GM13977 (cell line): Measurements from ENCODE around the gene ABCG8.

Experiments used
- DNase-seq: peaks from one replicate; pipeline ENCODE4 v3.0.0; 2012; ENCODE audit warnings: low spot score
- in situ Hi-C: fragments of 300-500 bp; cut with MboI; formaldehyde crosslinking; loops from one replicate; pipeline ENCODE4 v1.12.0; 2022; ENCODE audit warnings: low sequenced_read_pairs, low pct_unique_long_range_greater_than_20kb, mixed read lengths, inconsistent platforms; ENCODE audit not compliant: unreplicated experiment
- TF ChIP-seq, protein P1 (sequence below): IDR thresholded peaks from 2 replicates; pipeline ENCODE4 v1.5.1; 2012; ENCODE audit warnings: mild to moderate bottlenecking, control low read depth; ENCODE audit not compliant: insufficient read depth; ENCODE audit errors: extremely low read depth, missing control alignments

Gene ABCG8

DNA sequence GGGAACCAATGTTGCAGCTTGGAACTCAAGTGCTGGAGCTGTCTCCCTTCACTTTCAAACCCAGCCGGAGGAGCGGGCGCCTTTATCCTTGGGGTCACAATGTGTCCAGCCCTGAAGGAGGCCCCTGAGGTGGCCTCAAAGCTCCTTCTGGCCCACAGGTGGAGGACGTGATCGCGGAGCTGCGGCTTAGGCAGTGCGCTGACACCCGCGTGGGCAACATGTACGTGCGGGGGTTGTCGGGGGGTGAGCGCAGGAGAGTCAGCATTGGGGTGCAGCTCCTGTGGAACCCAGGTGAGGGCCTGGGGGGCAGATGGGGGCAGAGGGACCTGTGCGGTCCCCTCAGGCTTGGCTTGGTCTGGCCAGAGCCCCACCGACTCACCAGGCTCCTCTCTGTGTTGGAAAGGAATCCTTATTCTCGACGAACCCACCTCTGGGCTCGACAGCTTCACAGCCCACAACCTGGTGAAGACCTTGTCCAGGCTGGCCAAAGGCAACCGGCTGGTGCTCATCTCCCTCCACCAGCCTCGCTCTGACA lies 13.5 kb downstream of the ABCG8 start:
- in situ Hi-C loops, result no loop called here
- DNase-seq, result no peak
- TF ChIP-seq, protein P1, sequence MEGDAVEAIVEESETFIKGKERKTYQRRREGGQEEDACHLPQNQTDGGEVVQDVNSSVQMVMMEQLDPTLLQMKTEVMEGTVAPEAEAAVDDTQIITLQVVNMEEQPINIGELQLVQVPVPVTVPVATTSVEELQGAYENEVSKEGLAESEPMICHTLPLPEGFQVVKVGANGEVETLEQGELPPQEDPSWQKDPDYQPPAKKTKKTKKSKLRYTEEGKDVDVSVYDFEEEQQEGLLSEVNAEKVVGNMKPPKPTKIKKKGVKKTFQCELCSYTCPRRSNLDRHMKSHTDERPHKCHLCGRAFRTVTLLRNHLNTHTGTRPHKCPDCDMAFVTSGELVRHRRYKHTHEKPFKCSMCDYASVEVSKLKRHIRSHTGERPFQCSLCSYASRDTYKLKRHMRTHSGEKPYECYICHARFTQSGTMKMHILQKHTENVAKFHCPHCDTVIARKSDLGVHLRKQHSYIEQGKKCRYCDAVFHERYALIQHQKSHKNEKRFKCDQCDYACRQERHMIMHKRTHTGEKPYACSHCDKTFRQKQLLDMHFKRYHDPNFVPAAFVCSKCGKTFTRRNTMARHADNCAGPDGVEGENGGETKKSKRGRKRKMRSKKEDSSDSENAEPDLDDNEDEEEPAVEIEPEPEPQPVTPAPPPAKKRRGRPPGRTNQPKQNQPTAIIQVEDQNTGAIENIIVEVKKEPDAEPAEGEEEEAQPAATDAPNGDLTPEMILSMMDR, result no peak

DNA sequence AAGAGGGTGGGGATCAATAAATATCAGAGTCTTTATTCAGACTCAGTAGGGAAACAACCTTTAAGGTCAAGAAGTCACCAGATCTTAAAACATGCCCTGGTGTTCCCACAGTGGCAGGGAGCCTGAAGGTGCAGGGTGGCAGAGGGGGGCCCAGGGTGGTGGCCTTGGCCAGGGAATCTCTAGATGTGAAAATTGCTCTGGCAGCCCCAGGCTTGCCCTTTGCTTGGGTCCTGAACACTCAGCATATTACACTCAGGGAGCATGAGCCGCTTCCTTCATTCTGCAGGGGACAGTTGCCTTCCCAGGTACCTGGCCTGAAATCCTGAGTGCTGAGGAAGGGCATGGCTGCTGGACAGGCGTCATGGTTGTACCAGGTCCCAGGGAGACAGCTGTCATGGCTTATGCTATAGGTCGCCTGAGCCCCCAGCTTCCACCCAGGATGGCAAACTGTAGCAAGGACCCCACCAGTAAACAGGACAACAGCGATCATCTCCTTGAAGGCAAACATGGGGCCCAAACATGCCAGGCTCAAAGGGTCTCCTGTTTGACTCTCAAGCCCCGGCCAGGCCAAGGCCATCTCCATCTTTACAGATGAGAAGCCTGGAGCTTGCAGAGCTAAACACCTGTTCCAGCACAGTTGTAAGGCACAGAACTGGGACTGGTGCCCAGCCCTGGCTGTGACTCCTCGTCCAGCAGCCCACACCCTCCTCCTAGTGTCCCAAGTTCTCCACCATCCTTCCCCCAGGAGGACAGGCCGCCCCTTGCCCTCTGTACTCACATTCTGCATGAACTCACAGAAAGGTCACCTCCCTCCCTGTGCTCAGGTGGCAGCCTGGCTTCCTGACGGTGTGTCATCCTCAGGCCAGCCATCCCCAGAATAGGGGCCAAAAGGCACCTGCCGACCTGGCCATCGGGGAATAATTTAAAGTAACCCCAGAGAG lies 14.6 kb downstream of the ABCG8 start:
- DNase-seq, result peak; percentile 7
- TF ChIP-seq, protein P1, result no peak
- in situ Hi-C loops, result no loop called here

DNA sequence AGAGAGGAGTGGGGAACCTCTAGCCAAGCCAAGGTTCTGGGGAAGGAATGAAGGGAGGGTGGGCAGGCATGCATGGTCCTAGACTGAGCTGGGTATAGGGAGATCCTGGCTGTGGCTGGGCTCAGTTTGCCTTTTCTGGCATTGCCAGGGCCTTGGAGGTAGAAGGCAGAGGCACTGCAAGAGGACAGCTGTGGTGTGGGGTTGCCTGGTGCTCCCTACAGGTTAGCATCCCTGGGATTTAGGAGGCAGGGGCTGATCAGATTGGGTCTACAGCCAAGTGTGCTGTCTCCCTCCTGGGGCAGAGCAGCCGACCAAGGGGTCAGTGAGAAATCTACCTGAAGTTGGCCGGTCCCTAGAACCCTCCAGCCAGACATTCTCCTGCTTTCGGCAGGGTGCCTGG lies 15.9 kb downstream of the ABCG8 start:
- TF ChIP-seq, protein P1, result no peak
- in situ Hi-C loops, result no loop called here
- DNase-seq, result no peak

DNA sequence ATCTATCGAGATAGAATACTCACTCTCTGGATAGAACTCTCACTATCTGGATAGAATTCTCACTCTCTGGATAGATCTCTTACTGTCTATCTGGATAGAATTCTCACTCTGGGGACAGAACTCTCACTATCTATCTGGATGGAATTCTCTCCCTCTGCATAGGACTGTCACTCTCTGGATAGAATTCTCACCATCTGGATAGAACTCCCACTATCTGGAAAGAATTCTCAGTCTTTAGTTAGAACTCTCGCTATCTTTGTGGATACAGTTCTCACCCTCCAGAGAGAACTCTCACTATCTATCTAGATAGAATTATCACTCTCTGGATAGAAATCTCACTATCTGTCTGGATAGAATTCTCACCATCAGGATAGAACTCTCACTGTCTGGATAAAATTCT lies 16.5 kb downstream of the ABCG8 start:
- TF ChIP-seq, protein P1, result no peak
- no peak for DNase-seq
- in situ Hi-C loops, result no loop called here

DNA sequence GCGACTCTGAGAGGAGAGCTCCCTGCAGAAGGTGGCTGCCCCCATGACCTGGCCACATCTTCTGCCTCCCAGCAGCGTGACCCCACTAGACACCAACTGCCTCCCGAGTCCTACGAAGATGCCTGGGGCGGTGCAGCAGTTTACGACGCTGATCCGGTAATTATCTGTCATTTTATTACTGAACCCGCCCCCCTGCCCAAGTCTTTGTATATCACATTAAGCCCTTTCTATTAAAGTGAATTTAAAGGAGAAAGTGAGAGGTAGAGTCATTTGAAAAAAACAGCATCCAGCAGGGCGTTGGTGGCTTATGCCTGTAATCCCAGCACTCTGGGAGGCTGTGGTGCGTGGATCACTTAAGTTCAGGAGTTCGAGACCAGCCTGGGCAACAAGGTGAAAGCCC lies 33.4 kb downstream of the ABCG8 start:
- in situ Hi-C loops, result no loop called here
- no peak for DNase-seq

DNA sequence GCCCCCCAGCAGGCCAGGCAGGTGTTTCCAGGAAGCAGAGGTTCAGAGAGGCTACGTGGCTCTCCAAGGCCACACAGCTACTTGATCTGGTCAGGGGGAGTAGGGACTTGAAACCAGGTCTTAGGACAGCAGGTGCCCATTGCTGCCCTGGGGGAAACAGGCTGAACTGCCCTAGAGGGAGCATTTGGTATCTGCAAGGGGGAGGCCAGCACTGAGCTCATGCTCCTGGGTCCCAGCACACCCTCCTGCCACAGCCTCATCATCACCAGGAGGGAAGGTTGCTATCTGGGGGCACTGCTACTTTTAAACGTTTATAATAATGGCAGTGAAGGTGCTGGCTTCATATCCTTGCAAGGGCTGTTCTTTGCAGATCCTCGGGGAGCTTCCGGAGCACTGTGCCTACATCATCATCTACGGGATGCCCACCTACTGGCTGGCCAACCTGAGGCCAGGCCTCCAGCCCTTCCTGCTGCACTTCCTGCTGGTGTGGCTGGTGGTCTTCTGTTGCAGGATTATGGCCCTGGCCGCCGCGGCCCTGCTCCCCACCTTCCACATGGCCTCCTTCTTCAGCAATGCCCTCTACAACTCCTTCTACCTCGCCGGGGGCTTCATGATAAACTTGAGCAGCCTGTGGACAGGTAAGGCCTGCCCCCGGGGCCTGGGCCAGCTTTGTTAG lies 36.1 kb downstream of the ABCG8 start:
- TF ChIP-seq, protein P1, result no peak
- in situ Hi-C loops, result no loop called here
- no peak for DNase-seq

More for the DNA sequence above, 33.4 kb downstream of the ABCG8 start:
- TF ChIP-seq, protein P1, result no peak
